H1 (cell line): ENCODE measurements around the gene TBCEL. TPM values are rescaled to one million over a fixed set of nuclear protein-coding genes. Genes with fewer than 3 reads are reported as not detected.

ENCODE experiments used
- CTCF ChIA-PET: fragments of 300-600 bp; sonication (Branson Sonifier 250); formaldehyde crosslinking; loops from one replicate; lab custom pipeline; 2021; ENCODE audit not compliant: partially characterized antibody; lab: Charles Lee
- POLR2A ChIA-PET: fragments of 300-600 bp; sonication (Branson Sonifier 250); formaldehyde crosslinking; loops from one replicate; lab custom pipeline; 2021; ENCODE audit warnings: inconsistent platforms; ENCODE audit not compliant: partially characterized antibody; lab: Charles Lee
- DNase-seq, 2 experiments: peaks; one replicate each; pipeline versions ENCODE4 v3.0.0 to v3.0.0-alpha.2; 2010 to 2022; ENCODE audit warnings: low spot score in 2 of 2, low read depth in 1 of 2, mixed read lengths in 1 of 2
- FAIRE-seq: peaks from 2 replicates; lab custom pipeline; 2011; peaks lifted over from hg19 to GRCh38; lab: Jason Lieb, UNC
- H2AFZ ChIP-seq: 2 replicates; pipeline ENCODE4 v1.8.1; 2012; ENCODE audit warnings: low read length, inconsistent platforms
- H2AK5ac ChIP-seq: 2 replicates; pipeline ENCODE4 v1.6.1; 2013; ENCODE audit warnings: low read depth, low read length
- H2BK120ac ChIP-seq: replicated peaks from 2 replicates; pipeline ENCODE3; 2013; ENCODE audit warnings: low read depth, low read length, inconsistent platforms
- H2BK12ac ChIP-seq: 2 replicates; pipeline ENCODE4 v1.6.1; 2013; ENCODE audit warnings: low read depth, low read length
- H2BK15ac ChIP-seq: 2 replicates; pipeline ENCODE4 v1.6.1; 2013; ENCODE audit warnings: low read length
- H2BK20ac ChIP-seq: 2 replicates; pipeline ENCODE4 v1.6.1; 2013; ENCODE audit warnings: low read length
- H2BK5ac ChIP-seq: 2 replicates; pipeline ENCODE4 v1.6.1; 2013; ENCODE audit warnings: low read depth, low read length
- H3K14ac ChIP-seq: 2 replicates; pipeline ENCODE4 v1.6.1; 2013; ENCODE audit warnings: inconsistent platforms; ENCODE audit not compliant: insufficient read length
- H3K18ac ChIP-seq: 2 replicates; pipeline ENCODE4 v1.6.1; 2013; ENCODE audit warnings: low read length; ENCODE audit errors: extremely low read depth
- H3K23ac ChIP-seq: 2 replicates; pipeline ENCODE4 v1.6.1; 2013; ENCODE audit warnings: inconsistent platforms; ENCODE audit not compliant: insufficient read length
- H3K23me2 ChIP-seq: 2 replicates; pipeline ENCODE4 v1.6.1; 2013; ENCODE audit warnings: low read depth, low read length
- H3K27ac ChIP-seq: 2 replicates; pipeline ENCODE4 v1.6.1; 2011; ENCODE audit warnings: low read depth, low read length, inconsistent platforms
- H3K27me3 ChIP-seq, 4 experiments: replicated peaks in 1 of 4; 1 replicate in 1 of 4; 2 replicates in 3 of 4; pipeline versions ENCODE4 v1.6.1 to v1.8.1; 2011 to 2013; ENCODE audit warnings: low read length in 3 of 4, mild to moderate bottlenecking in 3 of 4, inconsistent platforms in 2 of 4, mixed read lengths in 2 of 4, moderate library complexity in 1 of 4; ENCODE audit not compliant: control insufficient read depth in 3 of 4, insufficient read depth in 3 of 4; ENCODE audit errors: extremely low read depth in 1 of 4
- H3K36me3 ChIP-seq, 4 experiments: 2 replicates each; pipeline versions ENCODE4 v1.6.1 to v1.8.1; 2011 to 2013; ENCODE audit warnings: mild to moderate bottlenecking in 4 of 4, low read length in 3 of 4, moderate library complexity in 2 of 4, control low read depth in 1 of 4, inconsistent platforms in 1 of 4; ENCODE audit not compliant: insufficient read depth in 4 of 4, control insufficient read depth in 2 of 4
- H3K4ac ChIP-seq: replicated peaks from 2 replicates; pipeline ENCODE3; 2013; ENCODE audit warnings: low read length, low read depth, mixed read lengths, inconsistent platforms; ENCODE audit not compliant: insufficient read length
- H3K4me1 ChIP-seq, 4 experiments: replicated peaks in 1 of 4; 1 replicate in 1 of 4; 2 replicates in 3 of 4; pipeline versions ENCODE4 v1.6.1 to v1.8.1; 2011 to 2013; ENCODE audit warnings: low read length in 3 of 4, inconsistent platforms in 2 of 4, mixed read lengths in 1 of 4; ENCODE audit not compliant: insufficient read depth in 4 of 4, control insufficient read depth in 3 of 4
- H3K4me2 ChIP-seq, 2 experiments: 2 replicates each; pipeline versions ENCODE4 v1.6.1 to v1.8.1; 2011 to 2013; ENCODE audit warnings: low read depth in 2 of 2, low read length in 2 of 2, control low read depth in 1 of 2, inconsistent platforms in 1 of 2, mild to moderate bottlenecking in 1 of 2; ENCODE audit not compliant: insufficient read depth in 1 of 2
- H3K4me3 ChIP-seq, 4 experiments: fragments of 200-600, 300-600 bp in 1 of 4; sonication (generic), shearing (Covaris generic), sonication (Bioruptor Twin) in 1 of 4; 2 replicates each; pipeline versions ENCODE4 v1.5.1 to v1.8.1; 2011 to 2016; ENCODE audit warnings: low read length in 4 of 4, low read depth in 3 of 4, control low read depth in 2 of 4, inconsistent platforms in 2 of 4, mild to moderate bottlenecking in 2 of 4, mixed read lengths in 1 of 4, moderate library complexity in 1 of 4; ENCODE audit not compliant: insufficient read depth in 2 of 4; ENCODE audit errors: extremely low read depth in 1 of 4
- H3K56ac ChIP-seq: replicated peaks from 2 replicates; pipeline ENCODE3; 2013; ENCODE audit warnings: low read depth, mild to moderate bottlenecking, mixed read lengths, low read length, inconsistent platforms; ENCODE audit not compliant: insufficient read length
- H3K79me1 ChIP-seq: 2 replicates; pipeline ENCODE4 v1.6.1; 2013; ENCODE audit warnings: low read depth, low read length, control low read depth
- H3K79me2 ChIP-seq, 2 experiments: 2 replicates each; pipeline versions ENCODE4 v1.6.1 to v1.8.1; 2012 to 2013; ENCODE audit warnings: low read length in 2 of 2, mild to moderate bottlenecking in 2 of 2, inconsistent platforms in 1 of 2; ENCODE audit not compliant: insufficient read depth in 2 of 2, control insufficient read depth in 1 of 2
- H3K9ac ChIP-seq, 4 experiments: replicated peaks in 1 of 4; 1 replicate in 1 of 4; 2 replicates in 3 of 4; pipeline versions ENCODE4 v1.6.1 to v1.8.1; 2011 to 2013; ENCODE audit warnings: low read depth in 3 of 4, low read length in 3 of 4, control low read depth in 2 of 4, mild to moderate bottlenecking in 2 of 4, moderate library complexity in 2 of 4, inconsistent platforms in 1 of 4; ENCODE audit errors: extremely low read depth in 1 of 4
- H3K9me3 ChIP-seq, 2 experiments: 2 replicates each; pipeline versions ENCODE4 v1.6.1 to v1.8.1; 2012 to 2013; ENCODE audit warnings: mild to moderate bottlenecking in 2 of 2, moderate library complexity in 2 of 2, control low read depth in 1 of 2, inconsistent platforms in 1 of 2, low read depth in 1 of 2, low read length in 1 of 2, mixed read lengths in 1 of 2; ENCODE audit not compliant: insufficient read depth in 2 of 2
- H4K20me1 ChIP-seq, 2 experiments: replicated peaks in 1 of 2; 2 replicates each; pipeline versions ENCODE3 to v1.8.1; 2011 to 2013; ENCODE audit warnings: inconsistent platforms in 2 of 2, low read length in 2 of 2, mild to moderate bottlenecking in 1 of 2; ENCODE audit not compliant: insufficient read depth in 2 of 2, control insufficient read depth in 1 of 2
- H4K5ac ChIP-seq: 2 replicates; pipeline ENCODE4 v1.6.1; 2013; ENCODE audit warnings: low read length, low read depth, mixed read lengths, inconsistent platforms; ENCODE audit not compliant: insufficient read length
- H4K8ac ChIP-seq: 2 replicates; pipeline ENCODE4 v1.8.0; 2013; ENCODE audit warnings: mild to moderate bottlenecking, moderate library complexity, low read length, inconsistent platforms; ENCODE audit not compliant: insufficient read depth; ENCODE audit errors: extremely low read depth
- H4K91ac ChIP-seq: replicated peaks from 2 replicates; pipeline ENCODE3; 2013; ENCODE audit warnings: low read length, mixed read lengths, inconsistent platforms; ENCODE audit not compliant: insufficient read length
- BCL11A ChIP-seq, 2 experiments: IDR thresholded peaks; one replicate each; pipeline ENCODE4 v1.6.1; 2011; ENCODE audit warnings: low read depth in 2 of 2, low read length in 2 of 2, mild to moderate bottlenecking in 2 of 2
- CHD2 ChIP-seq: IDR thresholded peaks from 2 replicates; pipeline ENCODE4 v1.6.1; 2012; ENCODE audit warnings: low read length, improper control_type of control experiment
- JUND ChIP-seq: IDR thresholded peaks from 2 replicates; pipeline ENCODE4 v1.6.1; 2011; ENCODE audit warnings: mild to moderate bottlenecking, improper control_type of control experiment, low read length
- KDM1A ChIP-seq: fragments of 200-600, 300-600 bp; sonication (generic); IDR thresholded peaks from 2 replicates; pipeline ENCODE4 v1.7.1; 2016; ENCODE audit warnings: mild to moderate bottlenecking, low read length, borderline replicate concordance
- KDM4A ChIP-seq: IDR thresholded peaks from one replicate; pipeline ENCODE4 v1.7.1; 2012; ENCODE audit warnings: low read depth, mild to moderate bottlenecking, moderate library complexity, low read length, inconsistent platforms; ENCODE audit not compliant: severe bottlenecking
- POLR2A ChIP-seq, 2 experiments: IDR thresholded peaks; 1 replicate in 1 of 2; 2 replicates in 1 of 2; pipeline ENCODE4 v1.6.1; 2011; ENCODE audit warnings: low read depth in 2 of 2, low read length in 2 of 2, mild to moderate bottlenecking in 2 of 2; ENCODE audit errors: control extremely low read depth in 1 of 2
- RBBP5 ChIP-seq: IDR thresholded peaks from 2 replicates; pipeline ENCODE4 v1.7.1; 2012; ENCODE audit warnings: low read depth, mild to moderate bottlenecking, inconsistent platforms, low read length, moderate library complexity, borderline replicate concordance
- SIN3A ChIP-seq, 2 experiments: IDR thresholded peaks in 1 of 2; conservative IDR thresholded peaks in 1 of 2; 2 replicates each; pipeline ENCODE4 v1.6.1; 2011 to 2012; ENCODE audit warnings: low read length in 2 of 2, improper control_type of control experiment in 1 of 2, low read depth in 1 of 2, mild to moderate bottlenecking in 1 of 2
- YY1 ChIP-seq: IDR thresholded peaks from 2 replicates; pipeline ENCODE4 v1.6.1; 2011; ENCODE audit warnings: low read depth, mild to moderate bottlenecking, low read length
- WGBS, 2 experiments: shearing (Covaris generic) in 1 of 2; methylation state at CpG; one replicate each; pipeline versions ENCODE4 v1.1.6 to v1.1.7; 2013 to 2015; ENCODE audit warnings: low lambda C conversion rate in 2 of 2, mixed read lengths in 2 of 2, inconsistent platforms in 1 of 2, low coverage in 1 of 2, missing lambda C conversion rate in 1 of 2; ENCODE audit not compliant: insufficient replicate concordance in 2 of 2, insufficient coverage in 1 of 2, insufficient read length in 1 of 2; ENCODE audit errors: extremely low coverage in 1 of 2, missing lambda C conversion rate in 1 of 2; 5-methylcytosine and 5-hydroxymethylcytosine counted together
- polyA plus RNA-seq, 7 experiments: library from polyadenylated mRNA; depleted of rRNA in 3 of 7; stranded (reverse) in 5 of 7; unstranded in 2 of 7; fragments of >200 nt in 5 of 7; fragments of 200-250 nt in 2 of 7; gene quantifications; 1 replicate in 5 of 7; 2 replicates in 1 of 7; 4 replicates in 1 of 7; pipeline versions ENCODE4 v1.2.1 to v1.2.3, GENCODE V29; 2011 to 2013; ENCODE audit warnings: missing spikeins in 2 of 7, mixed read lengths in 2 of 7
- total RNA-seq: library from RNA; stranded (reverse); fragmentation: NEBNext Ultra II Directional; extraction: Animal tissue kit (Norgen Biotek cat#: 25700); gene quantifications from 2 replicates; pipeline ENCODE4 v1.2.1, GENCODE V29; 2021
- TF ChIP-seq, protein P1 (sequence below): IDR thresholded peaks from 2 replicates; pipeline ENCODE4 v1.6.1; 2011; ENCODE audit warnings: low read depth, mild to moderate bottlenecking, low read length; ENCODE audit not compliant: insufficient read depth
- TF ChIP-seq, protein P2 (sequence below): IDR thresholded peaks from 2 replicates; pipeline ENCODE4 v1.6.1; 2011; ENCODE audit warnings: low read length, improper control_type of control experiment
- TF ChIP-seq, protein P3 (sequence below): IDR thresholded peaks from 2 replicates; pipeline ENCODE4 v1.6.1; 2012; ENCODE audit warnings: inconsistent platforms

Gene TBCEL
- total and polyA plus RNA-seq, 2 of the 8 experiments (the other 6 are each of a cell fraction or from before 2014, with no cell fraction given), result 3.9 to 16.0 TPM

DNA sequence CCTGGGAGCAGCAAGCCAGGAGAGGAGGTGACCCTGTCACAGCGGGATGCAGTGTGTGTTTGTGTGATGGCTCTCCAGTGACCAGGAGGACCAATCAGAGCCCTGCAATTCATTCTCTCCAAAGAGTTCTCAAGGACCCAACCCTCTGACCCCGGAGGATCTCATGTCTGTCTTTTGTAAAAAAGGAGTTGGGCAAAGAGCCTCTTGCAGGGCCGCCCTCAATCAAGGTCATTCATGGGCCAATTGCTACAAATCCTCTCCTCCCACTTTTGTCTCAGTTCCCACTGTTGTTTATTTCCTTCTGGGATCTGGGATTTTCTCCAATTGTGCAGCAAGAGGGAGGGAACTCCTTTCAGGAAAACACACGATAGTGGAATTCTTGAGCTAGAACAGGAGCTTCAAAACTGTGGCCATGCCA is 81.2 kb downstream of the TBCEL start:
- H2BK20ac ChIP-seq, result no peak overlapping the region
- no peak overlapping the region for H2BK5ac ChIP-seq
- H2AFZ ChIP-seq, result no peak overlapping the region
- no peaks in the 10 kb centered on the region for H3K79me1 ChIP-seq
- no peaks in the 10 kb centered on the region for H3K9me3 ChIP-seq
- no peaks in the 10 kb centered on the region for H3K27me3 ChIP-seq
- H2BK120ac ChIP-seq, result no peak overlapping the region
- no peaks in the 10 kb centered on the region for H3K36me3 ChIP-seq
- no peak overlapping the region for H3K56ac ChIP-seq
- POLR2A ChIA-PET, result interaction anchor here (0.9 kb wide), 1 partner anchor 13 kb away, joined by 3 read pairs; no protein-coding TSS in a partner anchor
- peaks cover 0 to 5% of the 10 kb centered on the region in 2 experiments for H4K20me1 ChIP-seq
- H3K4me2 ChIP-seq, result no peak overlapping the region
- H2BK12ac ChIP-seq, result no peak overlapping the region
- H3K9ac ChIP-seq, result no peak overlapping the region
- FAIRE-seq (no peak), DNase-seq (no peak)
- peaks cover 7% of the 10 kb centered on the region; the same call in 1 of the 2 replicates for H3K23me2 ChIP-seq
- no peak overlapping the region for H2AK5ac ChIP-seq
- no peak overlapping the region for H3K27ac ChIP-seq
- no peak overlapping the region for H4K5ac ChIP-seq
- H4K91ac ChIP-seq, result no peak overlapping the region
- H3K4ac ChIP-seq, result no peak overlapping the region
- H3K14ac ChIP-seq, result no peak overlapping the region
- no peak overlapping the region for H4K8ac ChIP-seq
- H3K23ac ChIP-seq, result no peak overlapping the region
- no peak overlapping the region for H2BK15ac ChIP-seq
- no peak overlapping the region for H3K4me3 ChIP-seq
- CTCF ChIA-PET, result interaction anchor here (0.6 to 4.6 kb wide), 36 partner anchors 10 to 439 kb away, joined by 3 to 36 read pairs (median 4); partner anchors contain the start of gene TBCEL
- no peaks in the 10 kb centered on the region for H3K79me2 ChIP-seq
- peaks cover 0 to 3% (median 1%) of the 10 kb centered on the region in 4 experiments; a peak in 3 of 7 replicates for H3K4me1 ChIP-seq
- WGBS, 2 experiments, result 87% methylated on average over 4 of the region's 4 CpGs; no CpG with 5 or more reads in 1 of the 2 experiments
- no peak overlapping the region for H3K18ac ChIP-seq
- TF ChIP-seq KDM1A, result no peak
- TF ChIP-seq KDM4A, result no peak
- TF ChIP-seq JUND, result no peak
- no peak for TF ChIP-seq CHD2
- TF ChIP-seq, protein P1, sequence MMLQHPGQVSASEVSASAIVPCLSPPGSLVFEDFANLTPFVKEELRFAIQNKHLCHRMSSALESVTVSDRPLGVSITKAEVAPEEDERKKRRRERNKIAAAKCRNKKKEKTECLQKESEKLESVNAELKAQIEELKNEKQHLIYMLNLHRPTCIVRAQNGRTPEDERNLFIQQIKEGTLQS, result no peak
- no peak for TF ChIP-seq YY1
- TF ChIP-seq RBBP5, result no peak
- no peak for TF ChIP-seq SIN3A (conservative IDR thresholded peaks at IDR 0.05 in 1 of 2, IDR thresholded peaks at IDR 0.05 in 1 of 2; ENCODE audit: low read depth in 1 of 2, low read length in 2 of 2)
- TF ChIP-seq BCL11A (IDR thresholded peaks at IDR 0.05; ENCODE audit: low read depth in 2 of 2, low read length in 2 of 2), result no peak
- TF ChIP-seq, protein P2, sequence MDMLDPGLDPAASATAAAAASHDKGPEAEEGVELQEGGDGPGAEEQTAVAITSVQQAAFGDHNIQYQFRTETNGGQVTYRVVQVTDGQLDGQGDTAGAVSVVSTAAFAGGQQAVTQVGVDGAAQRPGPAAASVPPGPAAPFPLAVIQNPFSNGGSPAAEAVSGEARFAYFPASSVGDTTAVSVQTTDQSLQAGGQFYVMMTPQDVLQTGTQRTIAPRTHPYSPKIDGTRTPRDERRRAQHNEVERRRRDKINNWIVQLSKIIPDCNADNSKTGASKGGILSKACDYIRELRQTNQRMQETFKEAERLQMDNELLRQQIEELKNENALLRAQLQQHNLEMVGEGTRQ, result no peak
- TF ChIP-seq, protein P3, sequence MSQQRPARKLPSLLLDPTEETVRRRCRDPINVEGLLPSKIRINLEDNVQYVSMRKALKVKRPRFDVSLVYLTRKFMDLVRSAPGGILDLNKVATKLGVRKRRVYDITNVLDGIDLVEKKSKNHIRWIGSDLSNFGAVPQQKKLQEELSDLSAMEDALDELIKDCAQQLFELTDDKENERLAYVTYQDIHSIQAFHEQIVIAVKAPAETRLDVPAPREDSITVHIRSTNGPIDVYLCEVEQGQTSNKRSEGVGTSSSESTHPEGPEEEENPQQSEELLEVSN, result no peak
- TF ChIP-seq POLR2A (IDR thresholded peaks at IDR 0.05; ENCODE audit: control extremely low read depth in 1 of 2, low read depth in 2 of 2, low read length in 2 of 2), result no peak
